Breast epithelium (tissue), 4 donors: Measurements from ENCODE around the gene PFN2. TPM values are rescaled to one million over a fixed set of nuclear protein-coding genes. Genes with fewer than 3 reads are reported as not detected.
"Not testable (repeated sequence)": the region's sequence is repeated elsewhere in the genome, so short reads cannot be mapped to it uniquely, and the experiment has no call there.

Experiments
- DNase-seq, 2 donors: peaks; one replicate each; pipeline ENCODE4 v3.0.0-alpha.2; 2019; ENCODE audit warnings: low spot score in 2 of 2
- H3K27ac ChIP-seq, 2 donors: fragments of 200-600 bp; sonication (generic) in 1 of 2; one replicate each; pipeline ENCODE4 v1.5.1; 2016 to 2019; ENCODE audit warnings: mild to moderate bottlenecking in 1 of 2
- H3K27me3 ChIP-seq, 2 donors: fragments of 200-600 bp; sonication (generic) in 1 of 2; one replicate each; pipeline versions ENCODE4 v1.5.1 to v1.6.0; 2017 to 2019; ENCODE audit warnings: control low read depth in 1 of 2, mild to moderate bottlenecking in 1 of 2
- H3K36me3 ChIP-seq: fragments of 200-600 bp; one replicate; pipeline ENCODE4 v1.5.1; 2019
- H3K4me1 ChIP-seq, 2 donors: fragments of 200-600 bp; sonication (generic); one replicate each; pipeline ENCODE4 v1.5.1; 2016 to 2019; ENCODE audit warnings: control low read depth in 1 of 2
- H3K4me3 ChIP-seq, 3 donors: fragments of 200-600 bp; sonication (generic); 1 replicate in 2 of 3; 2 replicates in 1 of 3; pipeline ENCODE4 v1.5.1; 2016 to 2019; ENCODE audit warnings: mild to moderate bottlenecking in 3 of 3, moderate library complexity in 2 of 3
- H3K9me3 ChIP-seq, 2 donors: fragments of 200-600 bp; sonication (generic) in 1 of 2; one replicate each; pipeline ENCODE4 v1.5.1; 2016 to 2019; ENCODE audit warnings: control low read depth in 1 of 2
- POLR2A ChIP-seq: fragments of 450-650 bp; IDR thresholded peaks from one replicate; pipeline ENCODE4 v1.6.1; 2016; ENCODE audit warnings: antibody characterized with exemption, mild to moderate bottlenecking, moderate library complexity
- POLR2AphosphoS5 ChIP-seq, 3 donors: sonication (generic); formaldehyde crosslinking; IDR thresholded peaks; one replicate each; pipeline ENCODE4 v1.6.1; 2017; ENCODE audit warnings: antibody characterized with exemption in 3 of 3
- intact Hi-C: fragments of 100-400 bp; cut with DNase I; formaldehyde crosslinking; loops from one replicate; pipeline ENCODE4 v1.15.1; 2023; ENCODE audit warnings: low total_unique reads
- total RNA-seq, 3 donors: library from RNA; depleted of rRNA; stranded (reverse); fragments of >200 nt; gene quantifications; one replicate each; pipeline ENCODE4 v1.1.0, GENCODE V29; 2016
- TF ChIP-seq, protein P1 (sequence below), 3 donors: fragments of 450-650 bp; IDR thresholded peaks; one replicate each; pipeline ENCODE4 v1.5.1; 2016 to 2017; ENCODE audit warnings: antibody characterized with exemption in 3 of 3, mild to moderate bottlenecking in 3 of 3, moderate library complexity in 3 of 3

PFN2 gene
- total RNA-seq, 3 donors from 2014 or later, result 48.2 to 65.6 (median 49.8) TPM

DNA sequence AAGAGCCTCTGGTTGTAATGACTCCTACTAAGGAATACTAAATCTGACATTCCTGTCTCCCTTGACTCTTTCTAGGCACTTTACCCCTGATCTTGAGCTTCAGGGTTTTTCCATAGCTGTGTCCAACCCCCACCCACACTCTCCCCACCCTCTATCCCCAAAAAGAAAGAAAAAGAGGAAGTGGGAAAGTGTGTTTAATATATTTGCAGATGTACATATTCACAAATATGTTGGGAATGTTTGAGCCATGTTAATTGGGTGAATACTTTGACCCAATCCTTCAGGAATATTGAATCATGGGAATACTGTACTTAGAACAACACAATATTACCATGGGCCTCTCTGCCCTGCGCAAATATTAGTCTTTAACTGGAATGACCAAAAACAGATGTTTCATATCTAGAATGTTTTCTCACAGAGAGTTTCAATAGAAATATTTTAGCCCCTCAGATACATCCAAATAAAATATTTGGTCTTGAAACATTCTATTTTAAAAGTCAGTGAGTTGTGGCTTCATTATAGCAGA is 19.8 kb upstream of the PFN2 start:
- intact Hi-C loops, result no loop called here
- Histone ChIP-seq H3K27ac (no peak overlapping the region), H3K4me1 (no peaks in the 10 kb centered on the region)

DNA sequence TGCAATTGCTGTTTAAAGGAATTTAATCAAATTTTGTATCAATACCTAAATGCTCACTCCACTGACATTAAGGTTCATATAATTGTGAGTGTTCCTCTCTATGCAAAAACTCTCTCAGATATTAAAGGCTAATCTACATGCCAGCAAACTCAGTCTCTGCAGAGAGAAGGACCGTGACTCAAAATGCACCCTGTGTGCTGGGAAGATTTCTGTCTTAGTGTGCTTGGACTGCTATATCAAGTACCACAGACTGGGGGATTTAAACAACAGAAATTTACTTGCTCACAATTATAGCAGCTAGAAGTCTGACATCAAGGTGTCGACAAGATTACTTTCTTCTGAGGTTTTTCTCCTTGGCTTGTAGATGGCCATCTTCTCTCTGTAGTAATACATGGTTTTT is 18.6 kb upstream of the PFN2 start:
- intact Hi-C loops, result no loop called here
- no peaks in the 10 kb centered on the region for H3K36me3 ChIP-seq

More for the DNA sequence above, 19.8 kb upstream of the PFN2 start:
- peaks cover 13 to 19% of the 10 kb centered on the region in 2 donors for H3K9me3 ChIP-seq
- H3K36me3 ChIP-seq, result no peaks in the 10 kb centered on the region
- TF ChIP-seq, protein P1, sequence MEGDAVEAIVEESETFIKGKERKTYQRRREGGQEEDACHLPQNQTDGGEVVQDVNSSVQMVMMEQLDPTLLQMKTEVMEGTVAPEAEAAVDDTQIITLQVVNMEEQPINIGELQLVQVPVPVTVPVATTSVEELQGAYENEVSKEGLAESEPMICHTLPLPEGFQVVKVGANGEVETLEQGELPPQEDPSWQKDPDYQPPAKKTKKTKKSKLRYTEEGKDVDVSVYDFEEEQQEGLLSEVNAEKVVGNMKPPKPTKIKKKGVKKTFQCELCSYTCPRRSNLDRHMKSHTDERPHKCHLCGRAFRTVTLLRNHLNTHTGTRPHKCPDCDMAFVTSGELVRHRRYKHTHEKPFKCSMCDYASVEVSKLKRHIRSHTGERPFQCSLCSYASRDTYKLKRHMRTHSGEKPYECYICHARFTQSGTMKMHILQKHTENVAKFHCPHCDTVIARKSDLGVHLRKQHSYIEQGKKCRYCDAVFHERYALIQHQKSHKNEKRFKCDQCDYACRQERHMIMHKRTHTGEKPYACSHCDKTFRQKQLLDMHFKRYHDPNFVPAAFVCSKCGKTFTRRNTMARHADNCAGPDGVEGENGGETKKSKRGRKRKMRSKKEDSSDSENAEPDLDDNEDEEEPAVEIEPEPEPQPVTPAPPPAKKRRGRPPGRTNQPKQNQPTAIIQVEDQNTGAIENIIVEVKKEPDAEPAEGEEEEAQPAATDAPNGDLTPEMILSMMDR (IDR thresholded peaks at IDR 0.05), result no peak
- no peak for TF ChIP-seq POLR2A
- no peak for TF ChIP-seq POLR2AphosphoS5 (IDR thresholded peaks at IDR 0.05)
- no peak for DNase-seq
- no peaks in the 10 kb centered on the region for H3K27me3 ChIP-seq
- H3K4me3 ChIP-seq, result no peak overlapping the region

DNA sequence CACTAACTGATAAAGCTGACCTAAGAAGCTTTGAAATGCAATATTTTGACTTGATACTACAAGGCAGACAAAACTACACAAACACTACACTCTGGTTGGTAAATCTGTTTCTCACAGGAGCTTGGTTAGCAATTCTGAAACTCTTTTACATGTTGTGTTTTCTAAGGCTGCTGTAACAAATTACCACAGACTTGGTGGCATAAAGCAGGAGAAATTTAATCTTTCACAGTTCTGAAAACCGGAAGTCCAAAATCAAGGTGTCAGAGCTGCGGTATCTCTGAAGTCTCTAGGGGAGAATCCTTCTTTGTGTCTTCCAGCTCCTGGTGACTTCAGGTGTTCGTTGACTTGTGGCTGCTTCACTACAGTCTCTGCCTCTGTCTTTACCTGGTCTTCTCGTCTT is 12.9 kb upstream of the PFN2 start:
- Histone ChIP-seq H3K4me1 (no peaks in the 10 kb centered on the region), H3K9me3 (no peaks in the 10 kb centered on the region), H3K27ac (no peak overlapping the region), H3K4me3 (no peak overlapping the region), H3K27me3 (no peaks in the 10 kb centered on the region), H3K36me3 (no peaks in the 10 kb centered on the region)
- TF ChIP-seq POLR2AphosphoS5 (IDR thresholded peaks at IDR 0.05) (no peak), POLR2A (no peak)
- TF ChIP-seq, protein P1 (IDR thresholded peaks at IDR 0.05), result no peak
- DNase-seq, result no peak
- intact Hi-C loops, result no loop called here

More for the DNA sequence above, 18.6 kb upstream of the PFN2 start:
- Histone ChIP-seq H3K4me3 (no peak overlapping the region), H3K27me3 (no peaks in the 10 kb centered on the region), H3K27ac (no peak overlapping the region), H3K4me1 (no peaks in the 10 kb centered on the region), H3K9me3 (peaks cover 1 to 7% of the 10 kb centered on the region in 2 donors)
- TF ChIP-seq POLR2A (no peak), POLR2AphosphoS5 (IDR thresholded peaks at IDR 0.05) (no peak)
- TF ChIP-seq, protein P1 (IDR thresholded peaks at IDR 0.05), result no peak
- DNase-seq, result no peak

DNA sequence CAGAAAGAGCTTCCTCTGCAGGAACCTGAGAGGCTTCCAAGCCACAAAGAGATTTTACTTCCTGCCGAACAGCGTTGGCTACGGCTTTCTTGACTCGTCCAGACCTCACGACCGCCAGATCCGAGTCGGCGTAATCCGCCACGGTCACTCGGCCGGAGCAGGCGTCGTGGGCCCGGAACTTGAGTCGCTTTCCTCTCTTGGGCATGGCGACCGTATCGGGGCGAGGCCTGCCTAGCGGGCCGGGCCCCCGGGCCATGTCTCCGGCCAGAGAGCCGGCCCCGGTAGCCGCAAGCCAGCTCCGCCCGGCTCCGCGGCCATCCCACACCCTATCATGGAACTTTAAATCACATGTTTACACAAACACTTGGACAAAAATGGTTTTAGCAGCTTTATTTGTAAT is 12.4 kb upstream of the PFN2 start:
- H3K9me3 ChIP-seq, DNase-seq, H3K4me1 ChIP-seq, H3K27me3 ChIP-seq, H3K36me3 ChIP-seq, H3K4me3 ChIP-seq, H3K27ac ChIP-seq, intact Hi-C loops: not testable (repeated sequence)

DNA sequence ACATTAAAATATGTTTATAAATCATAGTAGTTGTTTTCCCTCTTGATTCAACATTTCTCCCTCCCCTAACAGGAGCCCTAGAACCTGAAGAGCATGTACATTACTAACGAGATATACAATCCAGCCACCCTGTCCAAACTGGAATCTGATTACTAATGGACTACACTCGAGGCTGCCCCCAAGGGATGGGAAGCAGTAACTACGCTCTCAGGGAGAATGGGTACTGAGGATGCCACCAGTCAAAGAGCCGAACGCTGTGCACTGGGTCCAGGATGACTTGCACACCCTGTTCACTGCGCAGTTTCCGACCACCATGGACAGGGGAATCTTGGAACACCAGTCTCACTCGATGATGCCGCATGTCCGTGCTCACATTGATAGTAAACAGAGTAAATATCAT is 11.3 kb upstream of the PFN2 start:
- H3K4me1 ChIP-seq, H3K27me3 ChIP-seq, H3K36me3 ChIP-seq, H3K9me3 ChIP-seq, H3K4me3 ChIP-seq, DNase-seq, H3K27ac ChIP-seq, intact Hi-C loops: not testable (repeated sequence)

DNA sequence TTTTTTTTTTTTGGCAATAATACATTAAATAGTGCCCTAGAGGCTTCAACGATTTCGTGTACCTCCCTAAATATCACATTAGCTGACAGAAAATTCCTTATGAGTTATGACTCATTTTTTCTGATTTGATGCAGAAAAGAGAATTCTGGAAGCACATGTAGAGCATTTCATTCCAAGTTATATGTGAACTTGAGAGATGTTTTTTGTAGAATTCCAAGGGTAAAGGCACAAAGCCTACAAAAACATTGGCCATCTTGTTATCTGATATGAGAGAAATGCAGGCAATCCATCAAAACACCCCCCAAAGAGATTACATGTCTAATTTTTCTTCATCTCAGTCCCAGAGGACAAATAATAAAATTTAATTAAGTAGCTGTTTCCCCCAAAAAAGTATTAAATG is 6.7 kb upstream of the PFN2 start:
- no peaks in the 10 kb centered on the region for H3K4me1 ChIP-seq
- H3K27ac ChIP-seq, result no peak overlapping the region
- TF ChIP-seq, protein P1 (IDR thresholded peaks at IDR 0.05), result no peak
- TF ChIP-seq POLR2AphosphoS5 (IDR thresholded peaks at IDR 0.05) (no peak), POLR2A (no peak)
- H3K27me3 ChIP-seq, result no peaks in the 10 kb centered on the region
- H3K36me3 ChIP-seq, result no peaks in the 10 kb centered on the region
- no peak for DNase-seq
- H3K4me3 ChIP-seq, result no peak overlapping the region
- intact Hi-C loops, result loop anchor here (5.0 kb wide), 1 partner anchor 400 kb away; no protein-coding TSS in a partner anchor
- H3K9me3 ChIP-seq, result no peaks in the 10 kb centered on the region
